ENCODE results near the gene CDH4. TPM values are rescaled to one million over a fixed set of nuclear protein-coding genes. Genes with fewer than 3 reads are reported as not detected.

CDH4 gene
- polyA plus RNA-seq, 2 donors: 0.02 to 0.05 TPM

GRCh38 chr20:61536671-61537070 lies 284.6 kb downstream of the CDH4 start:
- H3K36me3 ChIP-seq (ENCODE audit: control insufficient read depth in 2 of 2, insufficient read depth in 2 of 2, low read length in 1 of 2): no peaks in the 10 kb centered on the region
- no peak overlapping the region for H3K27ac ChIP-seq (ENCODE audit: low read depth in 2 of 2, low read length in 1 of 2)
- H3K9me3 ChIP-seq (ENCODE audit: control insufficient read depth in 2 of 2, insufficient read depth in 1 of 2, low read depth in 1 of 2, low read length in 1 of 2): peaks cover 3% of the 10 kb centered on the region in 2 donors
- 84 to 86% methylated on average over 9 of the region's 9 CpGs for WGBS, 2 donors
- no peaks in the 10 kb centered on the region for H3K4me1 ChIP-seq (ENCODE audit: control insufficient read depth in 2 of 2, insufficient read depth in 2 of 2, low read length in 1 of 2)
- no peak overlapping the region for H3K4me3 ChIP-seq (ENCODE audit: low read depth in 1 of 2, low read length in 2 of 2)
- H3K27me3 ChIP-seq (ENCODE audit: control insufficient read depth in 1 of 2, insufficient read depth in 2 of 2, low read length in 2 of 2): no peaks in the 10 kb centered on the region

GRCh38 chr20:61537239-61538182 lies 285.4 kb downstream of the CDH4 start:
- Histone ChIP-seq H3K36me3 (ENCODE audit: control insufficient read depth in 2 of 2, insufficient read depth in 2 of 2, low read length in 1 of 2) (no peaks in the 10 kb centered on the region), H3K4me1 (ENCODE audit: control insufficient read depth in 2 of 2, insufficient read depth in 2 of 2, low read length in 1 of 2) (no peaks in the 10 kb centered on the region), H3K4me3 (ENCODE audit: low read depth in 1 of 2, low read length in 2 of 2) (no peak overlapping the region), H3K27ac (ENCODE audit: low read depth in 2 of 2, low read length in 1 of 2) (no peak overlapping the region), H3K27me3 (ENCODE audit: control insufficient read depth in 1 of 2, insufficient read depth in 2 of 2, low read length in 2 of 2) (no peaks in the 10 kb centered on the region), H3K9me3 (ENCODE audit: control insufficient read depth in 2 of 2, insufficient read depth in 1 of 2, low read depth in 1 of 2, low read length in 1 of 2) (peaks cover 3% of the 10 kb centered on the region in 2 donors)
- WGBS, 2 donors: 81% methylated on average over 25 of the region's 25 CpGs

- 71 to 72% methylated on average over 14 of the region's 14 CpGs for WGBS, 2 donors
- H3K36me3 ChIP-seq (ENCODE audit: control insufficient read depth in 2 of 2, insufficient read depth in 2 of 2, low read length in 1 of 2): no peaks in the 10 kb centered on the region
- H3K27ac ChIP-seq (ENCODE audit: low read depth in 2 of 2, low read length in 1 of 2): no peak overlapping the region
These were observed 286.3 kb downstream of the CDH4 start for GRCh38 chr20:61538183-61538942.

GRCh38 chr20:61538943-61539265 lies 286.8 kb downstream of the CDH4 start:
- H3K9me3 ChIP-seq (ENCODE audit: control insufficient read depth in 2 of 2, insufficient read depth in 1 of 2, low read depth in 1 of 2, low read length in 1 of 2): peaks cover 3% of the 10 kb centered on the region in 2 donors
- H3K4me1 ChIP-seq (ENCODE audit: control insufficient read depth in 2 of 2, insufficient read depth in 2 of 2, low read length in 1 of 2): no peaks in the 10 kb centered on the region
- H3K36me3 ChIP-seq (ENCODE audit: control insufficient read depth in 2 of 2, insufficient read depth in 2 of 2, low read length in 1 of 2): no peaks in the 10 kb centered on the region
- no peak overlapping the region for H3K27ac ChIP-seq (ENCODE audit: low read depth in 2 of 2, low read length in 1 of 2)
- WGBS, 2 donors: 85 to 89% methylated on average over 8 of the region's 8 CpGs
- no peak overlapping the region for H3K4me3 ChIP-seq (ENCODE audit: low read depth in 1 of 2, low read length in 2 of 2)
- H3K27me3 ChIP-seq (ENCODE audit: control insufficient read depth in 1 of 2, insufficient read depth in 2 of 2, low read length in 2 of 2): no peaks in the 10 kb centered on the region

More at GRCh38 chr20:61538183-61538942, 286.3 kb downstream of the CDH4 start:
- Histone ChIP-seq H3K4me1 (ENCODE audit: control insufficient read depth in 2 of 2, insufficient read depth in 2 of 2, low read length in 1 of 2) (no peaks in the 10 kb centered on the region), H3K27me3 (ENCODE audit: control insufficient read depth in 1 of 2, insufficient read depth in 2 of 2, low read length in 2 of 2) (no peaks in the 10 kb centered on the region), H3K4me3 (ENCODE audit: low read depth in 1 of 2, low read length in 2 of 2) (no peak overlapping the region), H3K9me3 (ENCODE audit: control insufficient read depth in 2 of 2, insufficient read depth in 1 of 2, low read depth in 1 of 2, low read length in 1 of 2) (peaks cover 3% of the 10 kb centered on the region in 2 donors)

- no peak overlapping the region for H3K4me3 ChIP-seq (ENCODE audit: low read depth in 1 of 2, low read length in 2 of 2)
- H3K4me1 ChIP-seq (ENCODE audit: control insufficient read depth in 2 of 2, insufficient read depth in 2 of 2, low read length in 1 of 2): no peaks in the 10 kb centered on the region
- H3K9me3 ChIP-seq (ENCODE audit: control insufficient read depth in 2 of 2, insufficient read depth in 1 of 2, low read depth in 1 of 2, low read length in 1 of 2): peaks cover 3% of the 10 kb centered on the region in 2 donors
- H3K36me3 ChIP-seq (ENCODE audit: control insufficient read depth in 2 of 2, insufficient read depth in 2 of 2, low read length in 1 of 2): no peaks in the 10 kb centered on the region
- no peak overlapping the region for H3K27ac ChIP-seq (ENCODE audit: low read depth in 2 of 2, low read length in 1 of 2)
- 87% methylated on average over 19 of the region's 19 CpGs for WGBS, 2 donors
- no peaks in the 10 kb centered on the region for H3K27me3 ChIP-seq (ENCODE audit: control insufficient read depth in 1 of 2, insufficient read depth in 2 of 2, low read length in 2 of 2)
These were observed 287.8 kb downstream of the CDH4 start for GRCh38 chr20:61539706-61540360.

- Histone ChIP-seq H3K27me3 (ENCODE audit: control insufficient read depth in 1 of 2, insufficient read depth in 2 of 2, low read length in 2 of 2) (no peaks in the 10 kb centered on the region), H3K27ac (ENCODE audit: low read depth in 2 of 2, low read length in 1 of 2) (no peak overlapping the region), H3K4me3 (ENCODE audit: low read depth in 1 of 2, low read length in 2 of 2) (no peak overlapping the region), H3K4me1 (ENCODE audit: control insufficient read depth in 2 of 2, insufficient read depth in 2 of 2, low read length in 1 of 2) (no peaks in the 10 kb centered on the region), H3K9me3 (ENCODE audit: control insufficient read depth in 2 of 2, insufficient read depth in 1 of 2, low read depth in 1 of 2, low read length in 1 of 2) (peaks cover 3 to 9% of the 10 kb centered on the region in 2 donors), H3K36me3 (ENCODE audit: control insufficient read depth in 2 of 2, insufficient read depth in 2 of 2, low read length in 1 of 2) (no peaks in the 10 kb centered on the region)
- 86 to 87% methylated on average over 7 of the region's 7 CpGs for WGBS, 2 donors
These were observed 289.5 kb downstream of the CDH4 start for GRCh38 chr20:61541537-61541936.

GRCh38 chr20:61543086-61543485 lies 291.0 kb downstream of the CDH4 start:
- Histone ChIP-seq H3K27ac (ENCODE audit: low read depth in 2 of 2, low read length in 1 of 2) (no peak overlapping the region), H3K27me3 (ENCODE audit: control insufficient read depth in 1 of 2, insufficient read depth in 2 of 2, low read length in 2 of 2) (no peaks in the 10 kb centered on the region), H3K4me3 (ENCODE audit: low read depth in 1 of 2, low read length in 2 of 2) (no peak overlapping the region), H3K9me3 (ENCODE audit: control insufficient read depth in 2 of 2, insufficient read depth in 1 of 2, low read depth in 1 of 2, low read length in 1 of 2) (peaks cover 3 to 9% of the 10 kb centered on the region in 2 donors), H3K36me3 (ENCODE audit: control insufficient read depth in 2 of 2, insufficient read depth in 2 of 2, low read length in 1 of 2) (no peaks in the 10 kb centered on the region), H3K4me1 (ENCODE audit: control insufficient read depth in 2 of 2, insufficient read depth in 2 of 2, low read length in 1 of 2) (no peaks in the 10 kb centered on the region)
- 57 to 60% methylated on average over 8 of the region's 8 CpGs for WGBS, 2 donors

- Histone ChIP-seq H3K27ac (ENCODE audit: low read depth in 2 of 2, low read length in 1 of 2) (no peak overlapping the region), H3K9me3 (ENCODE audit: control insufficient read depth in 2 of 2, insufficient read depth in 1 of 2, low read depth in 1 of 2, low read length in 1 of 2) (peaks cover 3 to 6% of the 10 kb centered on the region in 2 donors), H3K4me3 (ENCODE audit: low read depth in 1 of 2, low read length in 2 of 2) (no peak overlapping the region), H3K4me1 (ENCODE audit: control insufficient read depth in 2 of 2, insufficient read depth in 2 of 2, low read length in 1 of 2) (no peaks in the 10 kb centered on the region), H3K27me3 (ENCODE audit: control insufficient read depth in 1 of 2, insufficient read depth in 2 of 2, low read length in 2 of 2) (no peaks in the 10 kb centered on the region), H3K36me3 (ENCODE audit: control insufficient read depth in 2 of 2, insufficient read depth in 2 of 2, low read length in 1 of 2) (no peaks in the 10 kb centered on the region)
- 84 to 85% methylated on average over 34 of the region's 34 CpGs for WGBS, 2 donors
These were observed 292.1 kb downstream of the CDH4 start for GRCh38 chr20:61543931-61544745.
